Measurements from ENCODE around the gene SMIM32.

DNA sequence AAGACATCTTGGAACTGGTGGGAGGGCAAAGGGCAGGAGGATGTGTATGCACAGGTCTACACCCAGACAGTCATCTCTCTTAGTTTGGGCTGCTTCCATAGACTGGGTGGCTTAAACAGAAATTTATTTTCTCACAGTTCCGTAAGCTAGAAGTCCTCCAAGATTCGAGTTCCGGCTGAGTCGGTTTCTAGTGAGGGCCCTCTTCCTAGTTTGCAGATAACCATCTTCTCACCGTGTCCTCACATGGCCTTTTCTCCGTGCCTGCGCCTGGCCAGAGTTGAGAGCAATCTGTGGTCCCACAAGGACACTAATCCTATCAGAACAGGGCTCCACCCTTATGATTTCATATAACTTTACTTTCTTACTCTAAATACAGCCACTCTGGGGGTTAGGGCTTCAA lies 4.1 kb downstream of the SMIM32 start:
- TF ChIP-seq CTCF (conservative IDR thresholded peaks at IDR 0.05 in 1 of 2, IDR thresholded peaks at IDR 0.05 in 1 of 2; ENCODE audit: low read depth in 1 of 2, low read length in 2 of 2): no peak
- TF ChIP-seq EZH2 (IDR thresholded peaks at IDR 0.05; ENCODE audit: low read length, missing control alignments): no peak

Data from fibroblast of lung (primary cell).